DOHH2 (cell line): ENCODE results near the gene VWA5A.

ENCODE experiments used
- H3F3A ChIP-seq: fragments of 200-600 bp; sonication (generic), shearing (Covaris generic); 2 replicates; pipeline ENCODE4 v1.6.0; 2016; ENCODE audit warnings: antibody characterized with exemption, mild to moderate bottlenecking; ENCODE audit not compliant: control insufficient read depth, insufficient read depth
- H3K27ac ChIP-seq: fragments of 200-600 bp; sonication (generic); 2 replicates; pipeline ENCODE4 v1.5.1; 2014; ENCODE audit warnings: low read depth, mild to moderate bottlenecking, low read length, moderate library complexity
- H3K27me3 ChIP-seq: fragments of 200-600 bp; sonication (generic); 2 replicates; pipeline ENCODE4 v1.6.1; 2014; ENCODE audit warnings: mild to moderate bottlenecking, low read length, mixed read lengths; ENCODE audit not compliant: control insufficient read depth
- H3K36me3 ChIP-seq: fragments of 200-600 bp; sonication (generic); 2 replicates; pipeline ENCODE4 v1.6.1; 2014; ENCODE audit warnings: mild to moderate bottlenecking, low read length, moderate library complexity, mixed read lengths; ENCODE audit not compliant: control insufficient read depth
- H3K4me1 ChIP-seq: fragments of 200-600 bp; sonication (generic); 2 replicates; pipeline ENCODE4 v1.6.1; 2014; ENCODE audit warnings: mild to moderate bottlenecking, low read length, mixed read lengths; ENCODE audit not compliant: control insufficient read depth
- H3K4me2 ChIP-seq: fragments of 200-600 bp; sonication (generic); 2 replicates; pipeline ENCODE4 v1.6.0; 2014; ENCODE audit warnings: mild to moderate bottlenecking, low read length, moderate library complexity
- H3K4me3 ChIP-seq: fragments of 200-600 bp; sonication (generic); 2 replicates; pipeline ENCODE4 v1.5.1; 2014; ENCODE audit warnings: mild to moderate bottlenecking, low read length, mixed read lengths
- H3K79me2 ChIP-seq: fragments of 200-600 bp; sonication (generic); 2 replicates; pipeline ENCODE4 v1.6.1; 2014; ENCODE audit warnings: mild to moderate bottlenecking, low read length, mixed read lengths; ENCODE audit not compliant: control insufficient read depth
- H3K9me2 ChIP-seq: fragments of 200-600 bp; sonication (generic); replicated peaks from 2 replicates; pipeline ENCODE4 v1.6.1; 2014; ENCODE audit warnings: mild to moderate bottlenecking, low read length, mixed read lengths; ENCODE audit not compliant: control insufficient read depth
- H3K9me3 ChIP-seq: fragments of 200-600 bp; sonication (generic); 2 replicates; pipeline ENCODE4 v1.6.1; 2014; ENCODE audit warnings: antibody characterized with exemption, low read length, mixed read lengths; ENCODE audit not compliant: control insufficient read depth, insufficient read depth
- H4K20me1 ChIP-seq: fragments of 200-600 bp; sonication (generic); 2 replicates; pipeline ENCODE4 v1.6.0; 2014; ENCODE audit warnings: low read depth, mild to moderate bottlenecking, antibody characterized with exemption, low read length, moderate library complexity; ENCODE audit not compliant: control insufficient read depth, insufficient read depth
- CTCF ChIP-seq: fragments of 200-600 bp; sonication (generic); IDR thresholded peaks from one replicate; pipeline ENCODE4 v1.5.1; 2014; ENCODE audit warnings: antibody characterized with exemption, mild to moderate bottlenecking, low read depth, low read length; ENCODE audit not compliant: poor library complexity, severe bottlenecking
- EZH2phosphoT487 ChIP-seq: fragments of 200-600 bp; sonication (generic); IDR thresholded peaks from 2 replicates; pipeline ENCODE4 v1.6.1; 2017; ENCODE audit warnings: borderline replicate concordance, mild to moderate bottlenecking, antibody characterized with exemption, low read length, moderate library complexity, mixed read lengths

Gene VWA5A

DNA sequence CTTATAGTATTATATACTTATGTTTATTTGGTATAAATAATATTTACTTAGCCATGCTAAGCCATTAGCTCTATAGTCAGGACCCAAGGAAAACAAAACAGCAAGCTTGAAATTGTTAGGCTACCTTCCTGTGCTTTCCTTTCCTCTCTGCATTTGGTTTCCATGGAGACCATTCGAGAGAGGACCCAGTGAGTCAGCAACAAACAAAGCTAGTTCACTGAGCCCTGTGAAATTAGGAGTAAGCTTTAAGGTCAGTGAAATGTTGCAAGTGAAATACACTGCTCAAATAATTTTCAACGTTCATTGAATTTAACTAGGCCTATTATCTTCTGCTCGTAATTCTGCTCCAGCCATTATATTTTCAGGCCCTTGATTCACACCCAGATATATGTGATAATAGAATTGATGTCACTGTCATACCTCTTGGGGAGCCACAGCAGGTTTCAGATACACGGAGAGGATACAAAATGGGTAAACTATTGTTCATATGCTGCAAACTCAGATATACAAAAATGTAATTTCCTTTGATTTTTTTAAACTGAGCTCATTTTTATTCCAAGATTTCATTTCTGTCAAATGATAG is 58.8 kb downstream of the VWA5A start:
- no peaks in the 10 kb centered on the region for H4K20me1 ChIP-seq

GRCh38 chr11:124176925-124177715 is 61.9 kb downstream of the VWA5A start:
- H4K20me1 ChIP-seq, result no peaks in the 10 kb centered on the region
- TF ChIP-seq EZH2phosphoT487, result no peak
- no peak for TF ChIP-seq CTCF

More for the DNA sequence above, 58.8 kb downstream of the VWA5A start:
- Histone ChIP-seq H3K9me3 (no peaks in the 10 kb centered on the region), H3K79me2 (no peaks in the 10 kb centered on the region), H3K36me3 (no peaks in the 10 kb centered on the region), H3K4me2 (no peak overlapping the region), H3K4me3 (no peak overlapping the region), H3K9me2 (no peaks in the 10 kb centered on the region), H3K4me1 (no peaks in the 10 kb centered on the region), H3K27me3 (no peaks in the 10 kb centered on the region), H3F3A (no peaks in the 10 kb centered on the region), H3K27ac (no peak overlapping the region)
- TF ChIP-seq EZH2phosphoT487 (no peak), CTCF (no peak)

GRCh38 chr11:124179310-124179709 is 64.1 kb downstream of the VWA5A start:
- Histone ChIP-seq H3F3A (no peaks in the 10 kb centered on the region), H3K4me2 (no peak overlapping the region), H4K20me1 (no peaks in the 10 kb centered on the region), H3K4me1 (no peaks in the 10 kb centered on the region), H3K27me3 (no peaks in the 10 kb centered on the region), H3K9me2 (no peaks in the 10 kb centered on the region), H3K79me2 (no peaks in the 10 kb centered on the region), H3K9me3 (no peaks in the 10 kb centered on the region), H3K4me3 (no peak overlapping the region), H3K36me3 (no peaks in the 10 kb centered on the region), H3K27ac (no peak overlapping the region)
- no peak for TF ChIP-seq CTCF

More at GRCh38 chr11:124176925-124177715, 61.9 kb downstream of the VWA5A start:
- no peaks in the 10 kb centered on the region for H3K4me1 ChIP-seq
- no peaks in the 10 kb centered on the region for H3K36me3 ChIP-seq
- H3F3A ChIP-seq, result no peaks in the 10 kb centered on the region
- no peak overlapping the region for H3K4me3 ChIP-seq
- H3K27ac ChIP-seq, result no peak overlapping the region
- no peaks in the 10 kb centered on the region for H3K9me2 ChIP-seq
- H3K27me3 ChIP-seq, result no peaks in the 10 kb centered on the region
- H3K79me2 ChIP-seq, result no peaks in the 10 kb centered on the region
- H3K9me3 ChIP-seq, result no peaks in the 10 kb centered on the region
- H3K4me2 ChIP-seq, result no peak overlapping the region
